HepG2 (cell line): ENCODE results near the gene ABT1. TPM values are rescaled to one million over a fixed set of nuclear protein-coding genes. Genes with fewer than 3 reads are reported as not detected.
A peak's percentile ranks its signal among the peaks of the same experiment; 100 is the strongest.

Source experiments
- ARNT ChIP-seq: fragments of 450-650 bp; IDR thresholded peaks from 2 replicates; pipeline ENCODE4 v1.6.1; 2017
- EHMT2 ChIP-seq: fragments of 200-600 bp; sonication (generic); IDR thresholded peaks from 2 replicates; pipeline ENCODE4 v1.7.0; 2017; ENCODE audit warnings: antibody characterized with exemption, low read depth, low read length, borderline replicate concordance
- GATAD1 ChIP-seq: IDR thresholded peaks from 2 replicates; pipeline ENCODE4 v1.6.1; 2016; ENCODE audit warnings: missing genetic modification reagents, missing compliant biosample characterization
- GATAD2A ChIP-seq: IDR thresholded peaks from 2 replicates; pipeline ENCODE4 v1.6.1; 2016
- KLF16 ChIP-seq, 2 experiments: sonication (generic) in 1 of 2; formaldehyde crosslinking in 1 of 2; IDR thresholded peaks; 2 replicates each; pipeline versions ENCODE4 v1.6.1 to v1.8.0; 2016 to 2023; ENCODE audit warnings: missing genetic modification reagents in 2 of 2, missing compliant biosample characterization in 1 of 2
- LCORL ChIP-seq, 2 experiments: fragments of 450-650 bp in 1 of 2; sonication (generic) in 1 of 2; formaldehyde crosslinking in 1 of 2; IDR thresholded peaks; 2 replicates each; pipeline versions ENCODE4 v1.5.0 to v1.6.1; 2017 to 2020; ENCODE audit warnings: antibody characterized with exemption in 1 of 2, missing genetic modification reagents in 1 of 2
- MEIS2 ChIP-seq: sonication (generic); formaldehyde crosslinking; IDR thresholded peaks from 2 replicates; pipeline ENCODE4 v1.9.0; 2021; ENCODE audit warnings: mild to moderate bottlenecking, missing genetic modification reagents
- NCOA2 ChIP-seq: sonication (generic); formaldehyde crosslinking; IDR thresholded peaks from 2 replicates; pipeline ENCODE4 v1.8.0; 2022; ENCODE audit warnings: inconsistent platforms
- RELA ChIP-seq: sonication (generic); formaldehyde crosslinking; IDR thresholded peaks from 2 replicates; pipeline ENCODE4 v1.4.0; 2020; ENCODE audit warnings: missing genetic modification reagents
- SKI ChIP-seq: fragments of 450-650 bp; IDR thresholded peaks from one replicate; pipeline ENCODE4 v1.6.1; 2018; ENCODE audit warnings: mild to moderate bottlenecking; ENCODE audit not compliant: partially characterized antibody
- SMC3 ChIP-seq: IDR thresholded peaks from 2 replicates; pipeline ENCODE4 v1.6.1; 2011; ENCODE audit warnings: low read length, improper control_type of control experiment
- SOX13 ChIP-seq, 3 experiments: fragments of 450-650 bp in 1 of 3; sonication (generic) in 1 of 3; formaldehyde crosslinking in 1 of 3; IDR thresholded peaks in 2 of 3; conservative IDR thresholded peaks in 1 of 3; 2 replicates each; pipeline versions ENCODE4 v1.5.0 to v1.6.1; 2016 to 2020; ENCODE audit warnings: antibody characterized with exemption in 1 of 3, mild to moderate bottlenecking in 1 of 3, missing compliant biosample characterization in 1 of 3, missing genetic modification reagents in 1 of 3, moderate library complexity in 1 of 3
- SP5 ChIP-seq: IDR thresholded peaks from 2 replicates; pipeline ENCODE4 v1.6.1; 2016; ENCODE audit warnings: low read depth, borderline replicate concordance
- SRF ChIP-seq: IDR thresholded peaks from 2 replicates; pipeline ENCODE4 v1.6.1; 2011; ENCODE audit warnings: mild to moderate bottlenecking, low read depth, low read length, moderate library complexity
- ZBTB7A ChIP-seq: sonication (generic); formaldehyde crosslinking; IDR thresholded peaks from 2 replicates; pipeline ENCODE4 v1.8.0; 2022; ENCODE audit warnings: mild to moderate bottlenecking, missing genetic modification reagents
- ZNF292 ChIP-seq: sonication (generic); formaldehyde crosslinking; IDR thresholded peaks from 2 replicates; pipeline ENCODE4 v1.8.1; 2022; ENCODE audit warnings: mild to moderate bottlenecking, low read depth, missing genetic modification reagents, borderline replicate concordance
- ZNF329 ChIP-seq: sonication (generic); formaldehyde crosslinking; IDR thresholded peaks from 2 replicates; pipeline ENCODE4 v1.9.0; 2021; ENCODE audit warnings: low read depth, mild to moderate bottlenecking, missing genetic modification reagents
- ZNF432 ChIP-seq: sonication (generic); formaldehyde crosslinking; IDR thresholded peaks from 2 replicates; pipeline ENCODE4 v1.5.0; 2020; ENCODE audit warnings: missing genetic modification reagents, mild to moderate bottlenecking, borderline replicate concordance
- ZNF530 ChIP-seq: sonication (generic); formaldehyde crosslinking; IDR thresholded peaks from 2 replicates; pipeline ENCODE4 v1.5.0; 2020; ENCODE audit warnings: low read depth, mild to moderate bottlenecking, missing genetic modification reagents
- ZNF644 ChIP-seq: IDR thresholded peaks from 2 replicates; pipeline ENCODE4 v1.6.1; 2016; ENCODE audit warnings: low read depth
- ZNF773 ChIP-seq: sonication (generic); formaldehyde crosslinking; IDR thresholded peaks from 2 replicates; pipeline ENCODE4 v1.4.0; 2020; ENCODE audit warnings: missing genetic modification reagents, borderline replicate concordance
- ZNF790 ChIP-seq: sonication (generic); formaldehyde crosslinking; IDR thresholded peaks from 2 replicates; pipeline ENCODE4 v1.8.0; 2022; ENCODE audit warnings: missing genetic modification reagents, mild to moderate bottlenecking, borderline replicate concordance
- ZSCAN21 ChIP-seq: sonication (generic); formaldehyde crosslinking; IDR thresholded peaks from 2 replicates; pipeline ENCODE4 v1.8.0; 2022; ENCODE audit warnings: mild to moderate bottlenecking, missing genetic modification reagents, moderate library complexity, borderline replicate concordance
- polyA plus RNA-seq, 8 experiments: library from polyadenylated mRNA; depleted of rRNA in 3 of 8; stranded (reverse) in 7 of 8; unstranded in 1 of 8; fragments of >200 nt; fragmentation: Illumina TruSeq in 4 of 8; extraction: Trizol in 4 of 8; gene quantifications; 2 replicates each; pipeline versions ENCODE4 v1.2.1 to v1.2.3, GENCODE V29; 2011 to 2016; ENCODE audit warnings: low read depth in 4 of 8, missing spikeins in 1 of 8, mixed read lengths in 1 of 8; ENCODE audit not compliant: insufficient read depth in 1 of 8
- total RNA-seq, 5 experiments: library from RNA; depleted of rRNA; stranded (reverse); fragments of >200 nt; fragmentation: Illumina TruSeq; extraction: Trizol; gene quantifications; 2 replicates each; pipeline ENCODE4 v1.2.3, GENCODE V29; 2016; ENCODE audit warnings: low read depth in 1 of 5
- TF ChIP-seq, protein P1 (sequence below): sonication (generic); formaldehyde crosslinking; IDR thresholded peaks from 2 replicates; pipeline ENCODE4 v1.5.0; 2020; ENCODE audit warnings: mild to moderate bottlenecking, missing genetic modification reagents
- TF ChIP-seq, protein P2 (sequence below): IDR thresholded peaks from 2 replicates; pipeline ENCODE4 v1.6.1; 2012; ENCODE audit warnings: low read length, improper control_type of control experiment

ABT1 gene
- total and polyA plus RNA-seq, 2 of the 13 experiments (the other 11 are each of a cell fraction or from before 2014, with no cell fraction given) = 38.4 TPM

DNA sequence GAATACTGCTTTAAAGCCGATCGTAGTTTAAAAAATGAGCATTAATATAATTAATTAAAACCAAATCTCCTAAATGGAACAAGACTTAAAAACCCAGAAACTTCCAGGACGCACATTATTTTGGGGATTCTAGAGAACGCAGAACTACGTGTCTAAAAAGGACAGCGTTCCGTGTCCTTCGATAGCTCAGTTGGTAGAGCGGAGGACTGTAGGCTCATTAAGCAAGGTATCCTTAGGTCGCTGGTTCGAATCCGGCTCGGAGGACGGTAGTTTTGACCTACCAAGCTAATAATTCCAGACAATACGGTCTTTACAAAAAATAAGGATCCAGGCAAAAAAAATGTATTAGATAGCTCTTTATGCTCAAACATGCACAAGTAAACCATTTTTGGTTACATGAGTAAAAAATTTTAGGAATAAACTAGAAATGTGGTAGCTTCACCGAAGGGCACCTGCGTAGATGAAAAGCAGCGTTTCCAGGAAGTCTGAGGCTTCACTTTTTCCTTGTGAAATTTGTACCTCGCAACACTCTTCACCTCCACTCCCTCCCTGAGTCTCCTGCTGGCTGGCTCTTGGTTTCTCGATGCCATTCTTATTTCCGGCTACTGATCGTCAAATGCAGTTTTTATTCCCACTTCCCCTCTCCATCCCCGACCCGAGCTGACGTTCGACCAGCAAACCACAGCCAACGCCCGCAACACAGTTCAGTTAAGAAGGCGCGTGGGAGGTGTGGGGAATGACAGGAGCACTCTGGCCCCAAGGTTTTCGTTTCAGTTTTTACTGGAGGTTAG lies 19.6 kb upstream of the ABT1 start (continued):
- TF ChIP-seq, protein P1, sequence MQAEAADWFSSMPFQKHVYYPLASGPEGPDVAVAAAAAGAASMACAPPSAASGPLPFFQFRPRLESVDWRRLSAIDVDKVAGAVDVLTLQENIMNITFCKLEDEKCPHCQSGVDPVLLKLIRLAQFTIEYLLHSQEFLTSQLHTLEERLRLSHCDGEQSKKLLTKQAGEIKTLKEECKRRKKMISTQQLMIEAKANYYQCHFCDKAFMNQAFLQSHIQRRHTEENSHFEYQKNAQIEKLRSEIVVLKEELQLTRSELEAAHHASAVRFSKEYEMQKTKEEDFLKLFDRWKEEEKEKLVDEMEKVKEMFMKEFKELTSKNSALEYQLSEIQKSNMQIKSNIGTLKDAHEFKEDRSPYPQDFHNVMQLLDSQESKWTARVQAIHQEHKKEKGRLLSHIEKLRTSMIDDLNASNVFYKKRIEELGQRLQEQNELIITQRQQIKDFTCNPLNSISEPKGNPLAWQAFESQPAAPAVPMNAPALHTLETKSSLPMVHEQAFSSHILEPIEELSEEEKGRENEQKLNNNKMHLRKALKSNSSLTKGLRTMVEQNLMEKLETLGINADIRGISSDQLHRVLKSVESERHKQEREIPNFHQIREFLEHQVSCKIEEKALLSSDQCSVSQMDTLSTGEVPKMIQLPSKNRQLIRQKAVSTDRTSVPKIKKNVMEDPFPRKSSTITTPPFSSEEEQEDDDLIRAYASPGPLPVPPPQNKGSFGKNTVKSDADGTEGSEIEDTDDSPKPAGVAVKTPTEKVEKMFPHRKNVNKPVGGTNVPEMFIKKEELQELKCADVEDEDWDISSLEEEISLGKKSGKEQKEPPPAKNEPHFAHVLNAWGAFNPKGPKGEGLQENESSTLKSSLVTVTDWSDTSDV (CRISPR knock-in tag) = no peak
- TF ChIP-seq ZNF292 (CRISPR knock-in tag) = no peak
- TF ChIP-seq, protein P2, sequence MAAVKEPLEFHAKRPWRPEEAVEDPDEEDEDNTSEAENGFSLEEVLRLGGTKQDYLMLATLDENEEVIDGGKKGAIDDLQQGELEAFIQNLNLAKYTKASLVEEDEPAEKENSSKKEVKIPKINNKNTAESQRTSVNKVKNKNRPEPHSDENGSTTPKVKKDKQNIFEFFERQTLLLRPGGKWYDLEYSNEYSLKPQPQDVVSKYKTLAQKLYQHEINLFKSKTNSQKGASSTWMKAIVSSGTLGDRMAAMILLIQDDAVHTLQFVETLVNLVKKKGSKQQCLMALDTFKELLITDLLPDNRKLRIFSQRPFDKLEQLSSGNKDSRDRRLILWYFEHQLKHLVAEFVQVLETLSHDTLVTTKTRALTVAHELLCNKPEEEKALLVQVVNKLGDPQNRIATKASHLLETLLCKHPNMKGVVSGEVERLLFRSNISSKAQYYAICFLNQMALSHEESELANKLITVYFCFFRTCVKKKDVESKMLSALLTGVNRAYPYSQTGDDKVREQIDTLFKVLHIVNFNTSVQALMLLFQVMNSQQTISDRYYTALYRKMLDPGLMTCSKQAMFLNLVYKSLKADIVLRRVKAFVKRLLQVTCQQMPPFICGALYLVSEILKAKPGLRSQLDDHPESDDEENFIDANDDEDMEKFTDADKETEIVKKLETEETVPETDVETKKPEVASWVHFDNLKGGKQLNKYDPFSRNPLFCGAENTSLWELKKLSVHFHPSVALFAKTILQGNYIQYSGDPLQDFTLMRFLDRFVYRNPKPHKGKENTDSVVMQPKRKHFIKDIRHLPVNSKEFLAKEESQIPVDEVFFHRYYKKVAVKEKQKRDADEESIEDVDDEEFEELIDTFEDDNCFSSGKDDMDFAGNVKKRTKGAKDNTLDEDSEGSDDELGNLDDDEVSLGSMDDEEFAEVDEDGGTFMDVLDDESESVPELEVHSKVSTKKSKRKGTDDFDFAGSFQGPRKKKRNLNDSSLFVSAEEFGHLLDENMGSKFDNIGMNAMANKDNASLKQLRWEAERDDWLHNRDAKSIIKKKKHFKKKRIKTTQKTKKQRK = no peak
- TF ChIP-seq ZNF329 = 0 out of 2 replicates have a peak, but pooled peaks have one; percentile 38
- TF ChIP-seq GATAD1 (CRISPR knock-in tag) = no peak
- 0 out of 2 replicates have a peak, but pooled peaks have one; percentile 26 for TF ChIP-seq SP5 (CRISPR knock-in tag)
- TF ChIP-seq MEIS2 = no peak
- 0 out of 2 replicates have a peak, but pooled peaks have one; percentile 29 for TF ChIP-seq GATAD2A (CRISPR knock-in tag)
- no peak for TF ChIP-seq ZNF644 (CRISPR knock-in tag)
- TF ChIP-seq RELA (CRISPR knock-in tag) = no peak
- no peak for TF ChIP-seq LCORL (IDR thresholded peaks at IDR 0.05)
- no peak for TF ChIP-seq LCORL (CRISPR knock-in tag; IDR thresholded peaks at IDR 0.05)
- TF ChIP-seq ZNF773 = no peak
- no peak for TF ChIP-seq ARNT
- no peak for TF ChIP-seq SOX13 (IDR thresholded peaks at IDR 0.05)
- TF ChIP-seq SOX13 (CRISPR knock-in tag; conservative IDR thresholded peaks at IDR 0.05 in 1 of 2, IDR thresholded peaks at IDR 0.05 in 1 of 2) = peak in 1 of 2 experiments; percentile 30; a peak in 1 of 4 replicates
- TF ChIP-seq ZNF530 (CRISPR knock-in tag) = no peak
- no peak for TF ChIP-seq ZSCAN21 (CRISPR knock-in tag)
- TF ChIP-seq ZBTB7A (CRISPR knock-in tag) = no peak
- no peak for TF ChIP-seq SKI
- TF ChIP-seq SRF = no peak
- TF ChIP-seq KLF16 (CRISPR knock-in tag; IDR thresholded peaks at IDR 0.05) = 0 out of 4 replicates have a peak, but pooled peaks of 1 of the 2 experiments have one; percentile 25
- no peak for TF ChIP-seq NCOA2 (CRISPR knock-in tag)
- TF ChIP-seq EHMT2 = no peak
- TF ChIP-seq SMC3 = no peak
- no peak for TF ChIP-seq ZNF790 (CRISPR knock-in tag)
- TF ChIP-seq ZNF432 = no peak
